OCI-LY3 (cell line): Measurements from ENCODE around the gene IL23A.
A peak's percentile ranks its signal among the peaks of the same experiment; 100 is the strongest.

Experiments used
- H2AFZ ChIP-seq: fragments of 200-600, 300-600 bp; shearing (Covaris generic); 2 replicates; pipeline ENCODE4 v1.6.0; 2014; ENCODE audit warnings: antibody characterized with exemption, low read depth, low read length
- H3K27ac ChIP-seq: fragments of 200-600, 300-600 bp; sonication (generic); 2 replicates; pipeline ENCODE4 v1.5.1; 2014; ENCODE audit warnings: mild to moderate bottlenecking, low read length, moderate library complexity, mixed read lengths
- H3K27me3 ChIP-seq: fragments of 200-600, 300-600 bp; sonication (generic); 2 replicates; pipeline ENCODE4 v1.6.1; 2014; ENCODE audit warnings: low read depth, low read length, mixed read lengths
- H3K36me3 ChIP-seq: fragments of 200-600, 300-600 bp; sonication (generic); replicated peaks from 2 replicates; pipeline ENCODE3; 2014; ENCODE audit warnings: low read depth, low read length, mixed read lengths
- H3K4me1 ChIP-seq: fragments of 300-600, 200-600 bp; sonication (generic); 2 replicates; pipeline ENCODE4 v1.6.1; 2014; ENCODE audit warnings: low read length, mixed read lengths
- H3K4me2 ChIP-seq: fragments of 200-600, 300-600 bp; sonication (generic); 2 replicates; pipeline ENCODE4 v1.6.1; 2014; ENCODE audit warnings: low read length, mixed read lengths
- H3K4me3 ChIP-seq: fragments of 300-600, 200-600 bp; sonication (generic); 2 replicates; pipeline ENCODE4 v1.5.1; 2014; ENCODE audit warnings: antibody characterized with exemption, mild to moderate bottlenecking, low read length, moderate library complexity
- H3K79me2 ChIP-seq: fragments of 300-600, 200-600 bp; shearing (Covaris generic); 2 replicates; pipeline ENCODE4 v1.6.1; 2014; ENCODE audit warnings: mild to moderate bottlenecking, low read length, mixed read lengths
- H3K9ac ChIP-seq: fragments of 300-600, 200-600 bp; shearing (Covaris generic); 2 replicates; pipeline ENCODE4 v1.6.0; 2014; ENCODE audit warnings: mild to moderate bottlenecking, low read length, moderate library complexity
- H3K9me3 ChIP-seq: fragments of 200-600, 300-600 bp; shearing (Covaris generic); 2 replicates; pipeline ENCODE4 v1.6.1; 2014; ENCODE audit warnings: low read length, mixed read lengths; ENCODE audit not compliant: insufficient read depth
- H4K20me1 ChIP-seq: fragments of 200-600, 300-600 bp; sonication (generic); 2 replicates; pipeline ENCODE4 v1.6.1; 2016; ENCODE audit warnings: low read length, mixed read lengths; ENCODE audit not compliant: insufficient read depth
- CTCF ChIP-seq: fragments of 200-600, 300-600 bp; sonication (generic); IDR thresholded peaks from 2 replicates; pipeline ENCODE4 v1.5.1; 2014; ENCODE audit warnings: antibody characterized with exemption, low read length, low read depth
- EZH2phosphoT487 ChIP-seq: fragments of 200-600 bp; shearing (Covaris generic); IDR thresholded peaks from 2 replicates; pipeline ENCODE4 v1.6.1; 2018; ENCODE audit warnings: antibody characterized with exemption, mixed run types, low read depth

Gene IL23A

GRCh38 chr12:56298828-56299227 is 39.9 kb upstream of the IL23A start:
- Histone ChIP-seq H3K4me1 (peaks cover 52% of the 10 kb centered on the region), H3K9ac (peak overlapping the region; percentile 79), H4K20me1 (0 out of 2 replicates have a peak, but pooled peaks cover 3% of the 10 kb centered on the region), H3K79me2 (peaks cover 68% of the 10 kb centered on the region), H3K36me3 (peaks cover 11% of the 10 kb centered on the region), H3K9me3 (no peaks in the 10 kb centered on the region), H3K4me2 (peak overlapping the region; percentile 93), H2AFZ (no peak overlapping the region), H3K4me3 (peak overlapping the region; percentile 85), H3K27me3 (no peaks in the 10 kb centered on the region), H3K27ac (peak overlapping the region; percentile 71)
- TF ChIP-seq CTCF (no peak), EZH2phosphoT487 (no peak)

GRCh38 chr12:56299308-56299852 is 39.3 kb upstream of the IL23A start:
- H3K79me2 ChIP-seq = peaks cover 63% of the 10 kb centered on the region
- peak overlapping the region; percentile 93 for H3K4me2 ChIP-seq
- H3K9me3 ChIP-seq = no peaks in the 10 kb centered on the region
- H3K27ac ChIP-seq = peak overlapping the region; percentile 71
- H3K4me1 ChIP-seq = peaks cover 52% of the 10 kb centered on the region
- TF ChIP-seq CTCF (no peak), EZH2phosphoT487 (no peak)
- 0 out of 2 replicates have a peak, but pooled peaks cover 3% of the 10 kb centered on the region for H4K20me1 ChIP-seq
- peak overlapping the region; percentile 85 for H3K4me3 ChIP-seq
- H3K36me3 ChIP-seq = peaks cover 10% of the 10 kb centered on the region
- H3K9ac ChIP-seq = peak overlapping the region; percentile 79
- H2AFZ ChIP-seq = no peak overlapping the region
- no peaks in the 10 kb centered on the region for H3K27me3 ChIP-seq

- Histone ChIP-seq H2AFZ (peak within 1 kb of the TSS; percentile 90; the same call in 1 of the 2 replicates), H3K4me2 (peak within 1 kb of the TSS; percentile 100), H3K27ac (peak within 1 kb of the TSS; percentile 76), H3K79me2 (peaks cover 56% of the 10 kb centered on the region), H4K20me1 (0 out of 2 replicates have a peak, but pooled peaks cover 3% of the 10 kb centered on the region), H3K4me1 (peaks cover 52% of the 10 kb centered on the region), H3K4me3 (peak within 1 kb of the TSS; percentile 85), H3K9me3 (no peaks in the 10 kb centered on the region), H3K9ac (peak within 1 kb of the TSS; percentile 87), H3K36me3 (peaks cover 10% of the 10 kb centered on the region), H3K27me3 (no peaks in the 10 kb centered on the region)
- TF ChIP-seq EZH2phosphoT487 (no peak), CTCF (no peak)
Observed at GRCh38 chr12:56299853-56300643, 38.6 kb upstream of the IL23A start, which contains the start of gene CS. CS (minus strand) TSS chr12:56300330; CDS start chr12:56300201, 129 bp downstream.
